PC-3 (cell line): ENCODE results near the gene TRPC3.

ENCODE experiments used
- EZH2phosphoT487 ChIP-seq: fragments of 300-600 bp; sonication (generic); IDR thresholded peaks from 2 replicates; pipeline ENCODE4 v1.6.1; 2018; ENCODE audit warnings: mild to moderate bottlenecking, antibody characterized with exemption, low read length, borderline replicate concordance
- TF ChIP-seq, protein P1 (sequence below): fragments of 300-600 bp; sonication (generic); conservative IDR thresholded peaks from 2 replicates; pipeline ENCODE4 v1.5.1; 2017; ENCODE audit warnings: antibody characterized with exemption, low read depth, mild to moderate bottlenecking, low read length

DNA sequence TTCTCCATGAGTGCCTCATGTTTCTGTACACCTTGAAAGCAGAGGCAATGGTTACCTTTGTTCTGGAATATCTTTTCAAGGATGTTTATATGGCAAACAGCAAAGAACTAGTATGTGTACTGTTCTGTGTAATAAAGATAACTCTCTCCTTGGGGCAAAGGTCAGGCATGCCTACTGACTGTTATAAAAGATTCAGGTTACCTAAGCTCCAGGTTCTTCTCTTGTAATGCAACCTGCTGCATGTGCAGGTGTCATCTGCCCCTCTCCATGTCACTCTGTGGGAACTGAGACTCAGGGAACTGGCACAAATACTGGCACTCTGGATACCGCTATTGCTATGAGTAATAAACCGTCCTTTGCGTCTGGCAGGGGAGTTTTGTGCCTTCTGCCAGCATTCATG, 5.4 kb upstream of the TRPC3 start:
- TF ChIP-seq, protein P1, sequence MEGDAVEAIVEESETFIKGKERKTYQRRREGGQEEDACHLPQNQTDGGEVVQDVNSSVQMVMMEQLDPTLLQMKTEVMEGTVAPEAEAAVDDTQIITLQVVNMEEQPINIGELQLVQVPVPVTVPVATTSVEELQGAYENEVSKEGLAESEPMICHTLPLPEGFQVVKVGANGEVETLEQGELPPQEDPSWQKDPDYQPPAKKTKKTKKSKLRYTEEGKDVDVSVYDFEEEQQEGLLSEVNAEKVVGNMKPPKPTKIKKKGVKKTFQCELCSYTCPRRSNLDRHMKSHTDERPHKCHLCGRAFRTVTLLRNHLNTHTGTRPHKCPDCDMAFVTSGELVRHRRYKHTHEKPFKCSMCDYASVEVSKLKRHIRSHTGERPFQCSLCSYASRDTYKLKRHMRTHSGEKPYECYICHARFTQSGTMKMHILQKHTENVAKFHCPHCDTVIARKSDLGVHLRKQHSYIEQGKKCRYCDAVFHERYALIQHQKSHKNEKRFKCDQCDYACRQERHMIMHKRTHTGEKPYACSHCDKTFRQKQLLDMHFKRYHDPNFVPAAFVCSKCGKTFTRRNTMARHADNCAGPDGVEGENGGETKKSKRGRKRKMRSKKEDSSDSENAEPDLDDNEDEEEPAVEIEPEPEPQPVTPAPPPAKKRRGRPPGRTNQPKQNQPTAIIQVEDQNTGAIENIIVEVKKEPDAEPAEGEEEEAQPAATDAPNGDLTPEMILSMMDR, result no peak
- TF ChIP-seq EZH2phosphoT487, result no peak
